HCT116 (cell line): Measurements from ENCODE around the gene NOX4.
"Not testable (repeated sequence)": the region's sequence is repeated elsewhere in the genome, so short reads cannot be mapped to it uniquely, and the experiment has no call there.

Experiments used
- CEBPB ChIP-seq: IDR thresholded peaks from 2 replicates; pipeline ENCODE4 v1.6.1; 2012; ENCODE audit warnings: low read depth
- EZH2 ChIP-seq: fragments of 200-600 bp; sonication (generic); IDR thresholded peaks from 2 replicates; pipeline ENCODE4 v1.6.1; 2017; ENCODE audit warnings: antibody characterized with exemption, mixed run types
- POLR2A ChIP-seq: IDR thresholded peaks from 2 replicates; pipeline ENCODE4 v1.7.0; 2011; ENCODE audit warnings: borderline replicate concordance; ENCODE audit not compliant: insufficient read depth, insufficient read length; ENCODE audit errors: extremely low read depth
- RAD21 ChIP-seq: IDR thresholded peaks from 2 replicates; pipeline ENCODE4 v1.6.1; 2012; ENCODE audit warnings: low read depth, mild to moderate bottlenecking
- SIN3A ChIP-seq: IDR thresholded peaks from 2 replicates; pipeline ENCODE4 v1.6.1; 2012; ENCODE audit warnings: low read depth
- SRF ChIP-seq: IDR thresholded peaks from 2 replicates; pipeline ENCODE4 v1.6.1; 2012; ENCODE audit warnings: low read depth
- TCF7L2 ChIP-seq: IDR thresholded peaks from 2 replicates; pipeline ENCODE4 v1.7.0; 2011; ENCODE audit warnings: borderline replicate concordance, inconsistent platforms; ENCODE audit not compliant: insufficient read depth, insufficient read length; ENCODE audit errors: extremely low read depth
- YY1 ChIP-seq: IDR thresholded peaks from 2 replicates; pipeline ENCODE4 v1.6.1; 2011; ENCODE audit warnings: low read length, low read depth, moderate library complexity, mild to moderate bottlenecking; ENCODE audit not compliant: insufficient replicate concordance; ENCODE audit errors: extremely low read depth
- TF ChIP-seq, protein P1 (sequence below), 3 experiments: fragments of 200-600 bp in 1 of 3; sonication (generic) in 1 of 3; IDR thresholded peaks in 2 of 3; conservative IDR thresholded peaks in 1 of 3; 2 replicates each; pipeline ENCODE4 v1.5.1; 2012 to 2017; ENCODE audit warnings: low read depth in 2 of 3, low read length in 2 of 3, antibody characterized with exemption in 1 of 3, borderline replicate concordance in 1 of 3, control low read depth in 1 of 3, mild to moderate bottlenecking in 1 of 3, mixed read lengths in 1 of 3, mixed run types in 1 of 3, moderate library complexity in 1 of 3; ENCODE audit not compliant: insufficient read depth in 1 of 3
- TF ChIP-seq, protein P2 (sequence below): IDR thresholded peaks from 2 replicates; pipeline ENCODE4 v1.6.1; 2012
- TF ChIP-seq, protein P3 (sequence below): IDR thresholded peaks from 2 replicates; pipeline ENCODE4 v1.6.1; 2012; ENCODE audit warnings: low read depth

DNA sequence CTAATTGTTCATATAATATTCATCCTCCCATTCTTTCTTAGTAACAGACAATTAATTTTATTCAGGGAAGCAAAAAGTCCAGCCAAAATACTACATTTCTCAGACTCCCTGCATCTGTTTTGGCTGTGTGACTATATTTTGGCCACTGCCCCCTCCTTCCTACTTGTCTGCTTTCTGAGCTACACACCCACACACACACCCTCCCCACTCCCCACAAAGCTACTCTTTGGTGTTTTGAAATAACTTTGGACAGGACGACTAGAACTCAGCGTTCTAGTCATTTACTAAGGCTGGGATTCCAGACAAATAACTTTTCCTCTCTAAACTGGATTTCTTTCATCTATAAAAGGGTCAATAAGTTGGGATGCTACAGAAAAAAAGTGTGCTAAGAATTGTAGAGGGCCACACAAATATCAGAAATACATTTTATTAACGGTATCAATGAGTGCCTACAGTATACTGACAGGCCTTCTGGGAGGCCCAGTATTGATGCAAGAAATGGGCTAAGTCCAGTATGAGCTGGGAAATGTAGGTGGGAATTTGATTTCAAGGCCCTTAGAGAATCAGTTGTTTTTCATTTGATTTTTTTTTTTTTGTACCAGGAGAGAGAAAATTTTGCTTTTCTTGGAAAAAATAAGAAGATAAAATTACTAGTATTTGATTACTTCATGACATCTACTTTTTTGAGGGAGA is 148.1 kb downstream of the NOX4 start:
- TF ChIP-seq, protein P1, sequence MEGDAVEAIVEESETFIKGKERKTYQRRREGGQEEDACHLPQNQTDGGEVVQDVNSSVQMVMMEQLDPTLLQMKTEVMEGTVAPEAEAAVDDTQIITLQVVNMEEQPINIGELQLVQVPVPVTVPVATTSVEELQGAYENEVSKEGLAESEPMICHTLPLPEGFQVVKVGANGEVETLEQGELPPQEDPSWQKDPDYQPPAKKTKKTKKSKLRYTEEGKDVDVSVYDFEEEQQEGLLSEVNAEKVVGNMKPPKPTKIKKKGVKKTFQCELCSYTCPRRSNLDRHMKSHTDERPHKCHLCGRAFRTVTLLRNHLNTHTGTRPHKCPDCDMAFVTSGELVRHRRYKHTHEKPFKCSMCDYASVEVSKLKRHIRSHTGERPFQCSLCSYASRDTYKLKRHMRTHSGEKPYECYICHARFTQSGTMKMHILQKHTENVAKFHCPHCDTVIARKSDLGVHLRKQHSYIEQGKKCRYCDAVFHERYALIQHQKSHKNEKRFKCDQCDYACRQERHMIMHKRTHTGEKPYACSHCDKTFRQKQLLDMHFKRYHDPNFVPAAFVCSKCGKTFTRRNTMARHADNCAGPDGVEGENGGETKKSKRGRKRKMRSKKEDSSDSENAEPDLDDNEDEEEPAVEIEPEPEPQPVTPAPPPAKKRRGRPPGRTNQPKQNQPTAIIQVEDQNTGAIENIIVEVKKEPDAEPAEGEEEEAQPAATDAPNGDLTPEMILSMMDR (IDR thresholded peaks at IDR 0.05 in 2 of 3, conservative IDR thresholded peaks at IDR 0.05 in 1 of 3; ENCODE audit: borderline replicate concordance in 1 of 3, insufficient read depth in 1 of 3, low read depth in 2 of 3, low read length in 2 of 3), result not testable (repeated sequence)
- TF ChIP-seq SIN3A, EZH2, RAD21, SRF, YY1, CEBPB, POLR2A, TCF7L2: not testable (repeated sequence)
- TF ChIP-seq, protein P2, sequence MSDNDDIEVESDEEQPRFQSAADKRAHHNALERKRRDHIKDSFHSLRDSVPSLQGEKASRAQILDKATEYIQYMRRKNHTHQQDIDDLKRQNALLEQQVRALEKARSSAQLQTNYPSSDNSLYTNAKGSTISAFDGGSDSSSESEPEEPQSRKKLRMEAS, result not testable (repeated sequence)
- TF ChIP-seq, protein P3, sequence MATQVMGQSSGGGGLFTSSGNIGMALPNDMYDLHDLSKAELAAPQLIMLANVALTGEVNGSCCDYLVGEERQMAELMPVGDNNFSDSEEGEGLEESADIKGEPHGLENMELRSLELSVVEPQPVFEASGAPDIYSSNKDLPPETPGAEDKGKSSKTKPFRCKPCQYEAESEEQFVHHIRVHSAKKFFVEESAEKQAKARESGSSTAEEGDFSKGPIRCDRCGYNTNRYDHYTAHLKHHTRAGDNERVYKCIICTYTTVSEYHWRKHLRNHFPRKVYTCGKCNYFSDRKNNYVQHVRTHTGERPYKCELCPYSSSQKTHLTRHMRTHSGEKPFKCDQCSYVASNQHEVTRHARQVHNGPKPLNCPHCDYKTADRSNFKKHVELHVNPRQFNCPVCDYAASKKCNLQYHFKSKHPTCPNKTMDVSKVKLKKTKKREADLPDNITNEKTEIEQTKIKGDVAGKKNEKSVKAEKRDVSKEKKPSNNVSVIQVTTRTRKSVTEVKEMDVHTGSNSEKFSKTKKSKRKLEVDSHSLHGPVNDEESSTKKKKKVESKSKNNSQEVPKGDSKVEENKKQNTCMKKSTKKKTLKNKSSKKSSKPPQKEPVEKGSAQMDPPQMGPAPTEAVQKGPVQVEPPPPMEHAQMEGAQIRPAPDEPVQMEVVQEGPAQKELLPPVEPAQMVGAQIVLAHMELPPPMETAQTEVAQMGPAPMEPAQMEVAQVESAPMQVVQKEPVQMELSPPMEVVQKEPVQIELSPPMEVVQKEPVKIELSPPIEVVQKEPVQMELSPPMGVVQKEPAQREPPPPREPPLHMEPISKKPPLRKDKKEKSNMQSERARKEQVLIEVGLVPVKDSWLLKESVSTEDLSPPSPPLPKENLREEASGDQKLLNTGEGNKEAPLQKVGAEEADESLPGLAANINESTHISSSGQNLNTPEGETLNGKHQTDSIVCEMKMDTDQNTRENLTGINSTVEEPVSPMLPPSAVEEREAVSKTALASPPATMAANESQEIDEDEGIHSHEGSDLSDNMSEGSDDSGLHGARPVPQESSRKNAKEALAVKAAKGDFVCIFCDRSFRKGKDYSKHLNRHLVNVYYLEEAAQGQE, result not testable (repeated sequence)
